C4-2B (cell line): ENCODE results near the gene DLK2.

Experiments used
- ZFX ChIP-seq: fragments of 450-650 bp; IDR thresholded peaks from 2 replicates; pipeline ENCODE4 v1.6.1; 2017
- TF ChIP-seq, protein P1 (sequence below): fragments of 450-650 bp; conservative IDR thresholded peaks from 2 replicates; pipeline ENCODE4 v1.5.1; 2017; ENCODE audit warnings: mild to moderate bottlenecking

DNA sequence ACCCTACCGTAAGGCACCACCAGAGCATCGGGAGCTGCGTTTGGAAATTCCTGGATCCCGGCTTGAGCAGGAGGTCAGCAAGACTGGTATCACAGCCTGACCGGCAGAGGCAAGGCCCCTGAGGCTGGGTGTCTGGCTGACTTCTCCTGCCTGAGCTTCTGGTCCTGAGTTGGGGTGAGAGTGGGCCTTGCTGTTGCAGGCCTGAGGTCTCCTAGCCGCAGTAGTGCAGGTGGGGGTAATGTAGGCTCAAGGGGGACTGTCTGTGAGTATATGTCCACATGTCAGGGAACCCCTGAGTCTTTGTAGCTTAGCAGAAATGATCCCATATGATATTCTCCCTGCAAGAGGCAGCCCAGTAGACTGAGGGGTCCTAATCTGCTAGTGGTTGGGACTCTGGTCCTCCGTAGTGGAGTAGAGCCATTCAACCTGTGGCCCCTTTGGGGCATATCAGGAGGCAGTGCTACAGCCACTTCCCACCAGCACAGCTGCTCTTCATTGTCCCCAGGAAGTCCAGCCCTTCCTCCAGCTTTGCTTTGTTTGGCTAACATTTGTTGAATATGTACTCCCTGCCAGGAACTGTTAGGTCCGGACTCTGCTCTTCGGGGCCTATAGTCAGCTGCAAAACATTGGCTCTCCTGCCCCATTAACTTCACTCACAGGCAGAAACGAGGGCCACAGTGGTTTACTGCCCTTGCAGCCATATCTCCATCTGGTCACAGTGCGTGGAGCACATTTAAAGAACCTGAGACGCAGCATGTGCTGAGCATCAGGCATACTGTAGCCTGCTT, 43.9 kb upstream of the DLK2 start:
- TF ChIP-seq, protein P1, sequence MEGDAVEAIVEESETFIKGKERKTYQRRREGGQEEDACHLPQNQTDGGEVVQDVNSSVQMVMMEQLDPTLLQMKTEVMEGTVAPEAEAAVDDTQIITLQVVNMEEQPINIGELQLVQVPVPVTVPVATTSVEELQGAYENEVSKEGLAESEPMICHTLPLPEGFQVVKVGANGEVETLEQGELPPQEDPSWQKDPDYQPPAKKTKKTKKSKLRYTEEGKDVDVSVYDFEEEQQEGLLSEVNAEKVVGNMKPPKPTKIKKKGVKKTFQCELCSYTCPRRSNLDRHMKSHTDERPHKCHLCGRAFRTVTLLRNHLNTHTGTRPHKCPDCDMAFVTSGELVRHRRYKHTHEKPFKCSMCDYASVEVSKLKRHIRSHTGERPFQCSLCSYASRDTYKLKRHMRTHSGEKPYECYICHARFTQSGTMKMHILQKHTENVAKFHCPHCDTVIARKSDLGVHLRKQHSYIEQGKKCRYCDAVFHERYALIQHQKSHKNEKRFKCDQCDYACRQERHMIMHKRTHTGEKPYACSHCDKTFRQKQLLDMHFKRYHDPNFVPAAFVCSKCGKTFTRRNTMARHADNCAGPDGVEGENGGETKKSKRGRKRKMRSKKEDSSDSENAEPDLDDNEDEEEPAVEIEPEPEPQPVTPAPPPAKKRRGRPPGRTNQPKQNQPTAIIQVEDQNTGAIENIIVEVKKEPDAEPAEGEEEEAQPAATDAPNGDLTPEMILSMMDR = no peak
- no peak for TF ChIP-seq ZFX
